IMR-90 (cell line): ENCODE data around the gene FARS2. TPM values are rescaled to one million over a fixed set of nuclear protein-coding genes. Genes with fewer than 3 reads are reported as not detected.

Experiments used
- ATAC-seq: fragments of 200-7000 bp; cut with Tn5 transposase; 2 replicates; pipeline ENCODE4 v1.9.1; 2020; ENCODE audit warnings: low read depth, mild to moderate bottlenecking, moderate library complexity
- BruUV-seq: library from RNA; stranded (reverse); fragments of 400-500 nt; replicated peaks from 2 replicates; lab custom pipeline; 2021; lab: Mats Ljungman, UMichigan
- CTCF ChIA-PET: fragments of 300-600 bp; formaldehyde crosslinking; extraction: SDS; loops from one replicate; lab custom pipeline; 2021; ENCODE audit warnings: antibody characterized with exemption; lab: Yijun Ruan, JAX
- POLR2A ChIA-PET: fragments of 300-600 bp; sonication (Branson Sonifier 250); formaldehyde crosslinking; loops from one replicate; lab custom pipeline; 2022; ENCODE audit warnings: antibody characterized with exemption; ENCODE audit not compliant: unreplicated experiment; lab: Charles Lee
- DNase-seq: peaks from one replicate; pipeline ENCODE4 v3.0.0; 2013
- H2AFZ ChIP-seq: replicated peaks from 2 replicates; pipeline ENCODE3; 2013; ENCODE audit warnings: low read length, mild to moderate bottlenecking; ENCODE audit not compliant: poor library complexity
- H2AK5ac ChIP-seq: 2 replicates; pipeline ENCODE4 v1.6.1; 2013; ENCODE audit warnings: low read depth, low read length, inconsistent platforms
- H2AK9ac ChIP-seq: replicated peaks from 2 replicates; pipeline ENCODE3; 2013; ENCODE audit warnings: mild to moderate bottlenecking, low read depth, low read length, moderate library complexity; ENCODE audit not compliant: poor library complexity
- H2BK120ac ChIP-seq: 2 replicates; pipeline ENCODE4 v1.6.1; 2013; ENCODE audit warnings: low read depth, low read length, inconsistent platforms
- H2BK15ac ChIP-seq: 3 replicates; pipeline ENCODE4 v1.6.1; 2013; ENCODE audit warnings: low read depth, low read length, inconsistent platforms
- H2BK20ac ChIP-seq: 2 replicates; pipeline ENCODE4 v1.6.1; 2013; ENCODE audit warnings: low read depth, mild to moderate bottlenecking, inconsistent platforms, low read length, moderate library complexity
- H2BK5ac ChIP-seq: 2 replicates; pipeline ENCODE4 v1.6.1; 2013; ENCODE audit warnings: mild to moderate bottlenecking, low read depth, low read length, inconsistent platforms; ENCODE audit not compliant: poor library complexity, severe bottlenecking
- H3K14ac ChIP-seq: replicated peaks from 2 replicates; pipeline ENCODE4 v1.6.1; 2013; ENCODE audit warnings: low read depth, low read length, inconsistent platforms
- H3K18ac ChIP-seq: 2 replicates; pipeline ENCODE4 v1.6.1; 2013; ENCODE audit warnings: low read depth, low read length, control low read depth
- H3K23ac ChIP-seq: 2 replicates; pipeline ENCODE4 v1.6.1; 2013; ENCODE audit warnings: low read depth, low read length, inconsistent platforms
- H3K27ac ChIP-seq: 2 replicates; pipeline ENCODE4 v1.5.1; 2013; ENCODE audit warnings: mild to moderate bottlenecking, control low read depth, low read length; ENCODE audit not compliant: insufficient read depth
- H3K27me3 ChIP-seq: 2 replicates; pipeline ENCODE4 v1.6.1; 2013; ENCODE audit warnings: low read length; ENCODE audit not compliant: control insufficient read depth, insufficient read depth
- H3K36me3 ChIP-seq: 2 replicates; pipeline ENCODE4 v1.6.1; 2013; ENCODE audit warnings: low read length, mixed read lengths; ENCODE audit not compliant: control insufficient read depth, insufficient read depth
- H3K4ac ChIP-seq: 2 replicates; pipeline ENCODE4 v1.6.1; 2013; ENCODE audit warnings: low read depth, low read length, inconsistent platforms
- H3K4me1 ChIP-seq: 2 replicates; pipeline ENCODE4 v1.6.1; 2013; ENCODE audit warnings: low read length, mixed read lengths; ENCODE audit not compliant: control insufficient read depth, insufficient read depth
- H3K4me2 ChIP-seq: 2 replicates; pipeline ENCODE4 v1.6.1; 2013; ENCODE audit warnings: low read depth, mild to moderate bottlenecking, control low read depth, low read length, moderate library complexity
- H3K4me3 ChIP-seq: 2 replicates; pipeline ENCODE4 v1.5.1; 2013; ENCODE audit warnings: low read depth, mild to moderate bottlenecking, control low read depth, low read length, moderate library complexity; ENCODE audit not compliant: insufficient read depth
- H3K56ac ChIP-seq: 2 replicates; pipeline ENCODE4 v1.6.1; 2013; ENCODE audit warnings: low read length, inconsistent platforms; ENCODE audit not compliant: insufficient read depth; ENCODE audit errors: extremely low read depth
- H3K79me1 ChIP-seq, 2 experiments: 2 replicates each; pipeline ENCODE4 v1.6.1; 2013; ENCODE audit warnings: low read length in 2 of 2, inconsistent platforms in 1 of 2, low read depth in 1 of 2
- H3K9ac ChIP-seq: 2 replicates; pipeline ENCODE4 v1.6.1; 2013; ENCODE audit warnings: low read depth, low read length, control low read depth
- H3K9me1 ChIP-seq: 2 replicates; pipeline ENCODE4 v1.6.1; 2013; ENCODE audit warnings: low read length, inconsistent platforms; ENCODE audit not compliant: insufficient read depth
- H3K9me3 ChIP-seq: 2 replicates; pipeline ENCODE4 v1.6.1; 2013; ENCODE audit warnings: low read length; ENCODE audit not compliant: control insufficient read depth, insufficient read depth
- H4K20me1 ChIP-seq: 2 replicates; pipeline ENCODE4 v1.6.1; 2013; ENCODE audit warnings: low read length, inconsistent platforms; ENCODE audit not compliant: insufficient read depth
- H4K5ac ChIP-seq: 2 replicates; pipeline ENCODE4 v1.6.1; 2013; ENCODE audit warnings: mild to moderate bottlenecking, low read depth, low read length, control low read depth
- H4K8ac ChIP-seq, 2 experiments: 2 replicates each; pipeline ENCODE4 v1.6.1; 2013; ENCODE audit warnings: low read depth in 2 of 2, low read length in 2 of 2, control low read depth in 1 of 2, inconsistent platforms in 1 of 2
- H4K91ac ChIP-seq: 2 replicates; pipeline ENCODE4 v1.6.1; 2013; ENCODE audit warnings: low read depth, low read length, inconsistent platforms; ENCODE audit not compliant: insufficient read depth
- BHLHE40 ChIP-seq: fragments of 150-350 bp; IDR thresholded peaks from 2 replicates; pipeline ENCODE4 v1.6.1; 2016; ENCODE audit warnings: mild to moderate bottlenecking, low read depth, low read length
- CTCF ChIP-seq: conservative IDR thresholded peaks from 2 replicates; pipeline ENCODE4 v1.5.1; 2012; ENCODE audit warnings: mild to moderate bottlenecking, low read depth, low read length, improper control_type of control experiment
- POLR2A ChIP-seq: IDR thresholded peaks from 2 replicates; pipeline ENCODE4 v1.6.1; 2012; ENCODE audit warnings: mild to moderate bottlenecking, low read depth, low read length
- RAD21 ChIP-seq: IDR thresholded peaks from 2 replicates; pipeline ENCODE4 v1.6.1; 2012; ENCODE audit warnings: low read length, improper control_type of control experiment
- SMC3 ChIP-seq: fragments of 150-350 bp; IDR thresholded peaks from 2 replicates; pipeline ENCODE4 v1.6.1; 2016; ENCODE audit warnings: low read depth, mild to moderate bottlenecking, antibody characterized with exemption, low read length, moderate library complexity
- USF2 ChIP-seq: fragments of 150-350 bp; IDR thresholded peaks from 2 replicates; pipeline ENCODE4 v1.6.1; 2017; ENCODE audit warnings: mild to moderate bottlenecking, antibody characterized with exemption, low read length, low read depth
- WGBS, 2 experiments: methylation state at CpG; one replicate each; pipeline versions ENCODE4 v1.1.5 to v1.1.7; 2013; ENCODE audit warnings: missing lambda C conversion rate in 2 of 2; ENCODE audit not compliant: insufficient read length in 1 of 2; ENCODE audit errors: extremely low coverage in 2 of 2; 5-methylcytosine and 5-hydroxymethylcytosine counted together
- dilution Hi-C: fragments of 300-500 bp; cut with HindIII; formaldehyde crosslinking; loops from one replicate; pipeline ENCODE4 v1.14.3; 2018; ENCODE audit warnings: low sequenced_read_pairs; ENCODE audit not compliant: unreplicated experiment
- in situ Hi-C: fragments of 300-500 bp; cut with MboI; formaldehyde crosslinking; loops from 3 replicates; pipeline ENCODE4 v1.14.3; 2019; ENCODE audit warnings: low sequenced_read_pairs, inconsistent platforms, mixed read lengths
- intact Hi-C: fragments of 100-400 bp; cut with micrococcal nuclease; formaldehyde crosslinking; loops from 2 replicates; pipeline ENCODE4 v1.10.0; 2022
- polyA plus RNA-seq, 3 experiments: library from polyadenylated mRNA; depleted of rRNA; stranded (reverse); fragments of >200 nt; gene quantifications; 2 replicates each; pipeline ENCODE4 v1.2.3, GENCODE V29; 2012; ENCODE audit warnings: low replicate concordance in 1 of 3
- total RNA-seq: library from RNA; depleted of rRNA; stranded (reverse); fragments of >200 nt; gene quantifications from 2 replicates; pipeline ENCODE4 v1.2.3, GENCODE V29; 2012
- TF ChIP-seq, protein P1 (sequence below): fragments of 150-350 bp; IDR thresholded peaks from 2 replicates; pipeline ENCODE4 v1.6.1; 2016; ENCODE audit warnings: low read depth, mild to moderate bottlenecking, low read length, moderate library complexity, borderline replicate concordance

Gene FARS2
- total and polyA plus RNA-seq, 2 of the 4 experiments (the other 2 are of a cell fraction), result 12.1 to 28.9 TPM

GRCh38 chr6:5292154-5292553 is 30.8 kb downstream of the FARS2 start:
- dilution Hi-C loops (no loop called here), intact Hi-C loops (no loop called here), in situ Hi-C loops (no loop called here)
- no peak overlapping the region for H3K23ac ChIP-seq
- no peak overlapping the region for H3K14ac ChIP-seq
- no peak overlapping the region for H3K4me2 ChIP-seq
- peaks cover 26 to 36% of the 10 kb centered on the region in 2 experiments for H3K79me1 ChIP-seq
- no peak overlapping the region for H4K8ac ChIP-seq
- ChIA-PET CTCF (no interaction called here), POLR2A (no interaction called here)
- 29% methylated on average over 1 of the region's 1 CpG; no CpG with 5 or more reads in 1 of the 2 experiments for WGBS, 2 experiments
- no peak overlapping the region for H3K4me3 ChIP-seq
- no peak overlapping the region for H2BK120ac ChIP-seq
- H2BK20ac ChIP-seq, result no peak overlapping the region
- H2AK9ac ChIP-seq, result no peak overlapping the region
- no peaks in the 10 kb centered on the region for H3K36me3 ChIP-seq
- no peak overlapping the region for H3K9ac ChIP-seq
- no TSS peak for BruUV-seq
- no peak overlapping the region for H4K5ac ChIP-seq
- no peak overlapping the region for H4K91ac ChIP-seq
- H3K18ac ChIP-seq, result no peak overlapping the region
- peaks cover 12% of the 10 kb centered on the region for H3K9me1 ChIP-seq
- no peak overlapping the region for H2BK5ac ChIP-seq
- H3K9me3 ChIP-seq, result no peaks in the 10 kb centered on the region
- H3K56ac ChIP-seq, result no peak overlapping the region
- no peak overlapping the region for H3K4ac ChIP-seq
- no peak overlapping the region for H2AFZ ChIP-seq
- peaks cover 8% of the 10 kb centered on the region for H3K4me1 ChIP-seq
- DNase-seq (no peak), ATAC-seq (no peak)
- H4K20me1 ChIP-seq, result peaks cover 22% of the 10 kb centered on the region
- H2AK5ac ChIP-seq, result no peak overlapping the region
- no peaks in the 10 kb centered on the region for H3K27me3 ChIP-seq
- no peak overlapping the region for H2BK15ac ChIP-seq
- TF ChIP-seq RAD21 (no peak), CTCF (no peak), POLR2A (no peak), BHLHE40 (no peak), SMC3 (no peak), USF2 (no peak)
- TF ChIP-seq, protein P1, sequence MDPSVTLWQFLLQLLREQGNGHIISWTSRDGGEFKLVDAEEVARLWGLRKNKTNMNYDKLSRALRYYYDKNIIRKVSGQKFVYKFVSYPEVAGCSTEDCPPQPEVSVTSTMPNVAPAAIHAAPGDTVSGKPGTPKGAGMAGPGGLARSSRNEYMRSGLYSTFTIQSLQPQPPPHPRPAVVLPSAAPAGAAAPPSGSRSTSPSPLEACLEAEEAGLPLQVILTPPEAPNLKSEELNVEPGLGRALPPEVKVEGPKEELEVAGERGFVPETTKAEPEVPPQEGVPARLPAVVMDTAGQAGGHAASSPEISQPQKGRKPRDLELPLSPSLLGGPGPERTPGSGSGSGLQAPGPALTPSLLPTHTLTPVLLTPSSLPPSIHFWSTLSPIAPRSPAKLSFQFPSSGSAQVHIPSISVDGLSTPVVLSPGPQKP, result no peak
- no peak overlapping the region for H3K27ac ChIP-seq
